Astrocyte of the spinal cord (primary cell): ENCODE measurements around the gene COL26A1.
"Not testable (repeated sequence)": the region's sequence is repeated elsewhere in the genome, so short reads cannot be mapped to it uniquely, and the experiment has no call there.

Experiments used
- DNase-seq: peaks from one replicate; pipeline ENCODE4 v3.0.0; 2011; ENCODE audit warnings: low read depth, low spot score
- H3K4me3 ChIP-seq: 2 replicates; pipeline ENCODE4 v1.5.1; 2011; ENCODE audit warnings: low read depth, mild to moderate bottlenecking, low read length, moderate library complexity
- CTCF ChIP-seq: IDR thresholded peaks from 2 replicates; pipeline ENCODE4 v1.5.1; 2012; ENCODE audit warnings: low read depth, mild to moderate bottlenecking, low read length, inconsistent platforms
- in situ Hi-C: cut with HindIII; loops from 2 replicates; pipeline ENCODE4 v1.10.0; 2017; ENCODE audit warnings: low sequenced_read_pairs

COL26A1 gene

DNA sequence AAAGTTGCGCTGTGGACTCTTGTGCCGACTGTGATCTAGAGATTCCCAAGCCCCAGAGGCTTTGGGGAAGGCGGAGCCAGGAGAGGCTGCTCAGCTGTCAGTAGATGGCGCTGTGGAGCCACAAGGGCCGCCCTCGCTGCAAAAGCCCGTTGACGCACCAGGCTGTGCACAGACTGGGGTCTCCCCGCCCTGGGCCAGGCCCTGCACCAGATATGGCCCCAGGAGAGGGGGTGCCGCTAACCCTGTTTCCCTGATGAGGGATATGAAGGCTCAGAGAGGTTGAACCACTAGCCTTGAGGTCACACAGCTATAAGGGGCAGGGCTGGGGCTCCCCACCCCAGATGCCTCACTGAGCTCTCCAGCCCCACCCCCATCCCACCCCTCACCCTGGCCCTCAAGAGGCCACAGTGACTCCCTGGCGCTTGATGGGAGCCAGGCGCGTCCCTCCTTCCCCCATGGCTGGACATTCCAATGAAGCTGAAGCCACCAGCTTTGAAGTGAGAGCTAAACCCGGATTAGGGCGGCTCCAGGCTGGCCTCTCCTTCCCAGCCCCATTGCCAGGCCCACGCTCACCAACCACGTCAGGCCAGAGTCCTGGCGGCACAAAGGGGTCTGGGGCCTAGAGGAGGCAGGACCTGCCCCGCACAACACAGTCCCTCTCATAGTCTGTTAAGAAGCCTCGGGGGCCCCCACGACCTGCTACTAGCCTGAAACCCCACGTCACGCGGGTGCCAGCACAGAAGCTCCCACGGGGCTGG, 240.0 kb downstream of the COL26A1 start:
- H3K4me3 ChIP-seq = no peak overlapping the region
- TF ChIP-seq CTCF = peak; percentile 98
- in situ Hi-C loops = no loop called here
- DNase-seq = peak; percentile 60

DNA sequence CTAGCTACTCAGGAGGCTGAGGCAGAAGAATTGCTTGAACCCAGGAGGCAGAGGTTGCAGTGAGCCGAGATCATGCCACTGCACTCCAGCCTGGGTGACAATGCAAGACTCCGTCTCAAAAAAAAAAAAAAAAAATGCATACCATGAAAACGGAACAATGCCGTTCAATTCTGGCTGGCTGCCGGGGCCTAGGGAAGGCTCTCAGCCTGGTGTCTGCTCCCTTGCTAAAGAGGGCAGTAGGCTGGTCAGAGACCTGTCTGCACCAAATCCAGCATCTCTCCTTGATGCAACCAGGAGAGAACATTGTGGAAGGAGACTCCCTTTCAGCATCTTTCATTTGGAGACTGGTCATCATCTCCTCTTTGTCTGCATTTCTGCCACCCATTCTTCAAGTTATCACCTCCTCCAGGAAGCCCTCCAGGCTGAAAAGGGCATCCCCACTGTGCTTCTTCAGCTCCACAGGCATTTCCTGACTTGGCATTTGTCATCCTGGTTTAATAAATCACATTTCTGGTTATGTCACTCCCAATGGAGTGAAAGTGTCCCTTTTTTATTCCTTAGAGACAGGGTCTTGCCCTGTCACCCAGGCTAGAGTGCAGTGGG, 241.8 kb downstream of the COL26A1 start:
- in situ Hi-C loops = no loop called here
- no peak for TF ChIP-seq CTCF
- no peak for DNase-seq
- H3K4me3 ChIP-seq = no peak overlapping the region

DNA sequence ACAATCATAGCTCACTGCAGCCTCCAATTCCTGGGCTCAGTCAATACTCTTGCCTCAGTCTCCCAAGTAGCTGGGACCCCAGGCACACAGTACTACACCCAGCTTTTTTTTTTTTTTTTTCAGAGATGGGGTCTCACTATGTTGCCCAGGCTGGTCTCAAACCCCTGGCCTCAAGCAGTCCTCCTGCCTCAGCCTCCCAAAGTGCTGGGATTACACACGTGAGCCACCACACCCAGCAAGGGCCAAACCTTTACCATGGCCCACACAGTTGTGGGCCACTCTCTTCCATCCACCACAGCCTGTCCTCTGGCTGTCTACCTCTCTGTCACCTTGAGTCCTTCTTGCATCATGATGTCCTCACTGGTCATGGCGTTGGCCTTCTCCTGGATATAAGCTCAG, 242.3 kb downstream of the COL26A1 start:
- in situ Hi-C loops, H3K4me3 ChIP-seq, DNase-seq: not testable (repeated sequence)

- no peak for TF ChIP-seq CTCF
- in situ Hi-C loops = no loop called here
- no peak overlapping the region for H3K4me3 ChIP-seq
- no peak for DNase-seq
Observed at GRCh38 chr7:101605611-101606497, 243.2 kb downstream of the COL26A1 start.

DNA sequence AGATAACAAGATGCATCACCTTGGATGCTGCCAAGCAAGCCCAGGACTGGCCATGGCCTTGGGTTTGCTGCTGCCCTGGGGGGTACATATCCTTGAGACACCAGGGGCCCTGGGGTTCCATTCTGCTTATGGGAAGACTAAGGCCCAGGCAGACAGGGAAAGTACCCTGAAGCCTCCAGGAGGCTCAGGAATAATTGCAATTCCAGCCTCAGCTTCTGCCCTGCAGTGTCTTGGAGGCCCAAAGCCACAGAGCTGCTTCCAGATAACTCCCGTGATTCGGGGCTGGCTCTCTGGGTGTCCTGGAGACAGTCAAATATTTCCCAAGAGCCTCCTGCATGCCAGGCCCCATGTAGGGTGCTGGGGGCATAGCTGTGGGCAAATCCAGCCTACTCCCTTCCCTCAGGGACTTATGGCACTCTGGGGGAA, 243.8 kb downstream of the COL26A1 start:
- no peak for TF ChIP-seq CTCF
- in situ Hi-C loops = no loop called here
- DNase-seq = no peak
- no peak overlapping the region for H3K4me3 ChIP-seq
